Hepatocyte (in vitro differentiated cells): ENCODE measurements around the gene RHCG.

Source experiments
- CTCF ChIP-seq: fragments of 200-600 bp; sonication (generic); IDR thresholded peaks from 2 replicates; pipeline ENCODE4 v1.5.1; 2016; ENCODE audit warnings: antibody characterized with exemption, mild to moderate bottlenecking; ENCODE audit not compliant: poor library complexity
- EZH2 ChIP-seq: fragments of 200-600 bp; sonication (generic); IDR thresholded peaks from 2 replicates; pipeline ENCODE4 v1.6.1; 2016; ENCODE audit warnings: antibody characterized with exemption, mild to moderate bottlenecking, borderline replicate concordance
- EZH2phosphoT487 ChIP-seq: fragments of 200-600 bp; sonication (generic); IDR thresholded peaks from one replicate; pipeline ENCODE4 v1.6.1; 2018; ENCODE audit warnings: antibody characterized with exemption, mild to moderate bottlenecking, low read depth, moderate library complexity; ENCODE audit not compliant: unreplicated experiment, severe bottlenecking

GRCh38 chr15:89504166-89504565 lies 7.8 kb upstream of the RHCG start:
- TF ChIP-seq CTCF = no peak
- TF ChIP-seq EZH2 = no peak
- no peak for TF ChIP-seq EZH2phosphoT487
